GM23338 (cell line): ENCODE measurements around the gene KCNMA1. TPM values are rescaled to one million over a fixed set of nuclear protein-coding genes. Genes with fewer than 3 reads are reported as not detected.

Experiments
- ATAC-seq: fragments of 200-7000 bp; cut with Tn5 transposase; 3 replicates; pipeline ENCODE4 v1.9.1; 2020
- DNase-seq: peaks from one replicate; pipeline ENCODE4 v3.0.0-alpha.2; 2015; ENCODE audit warnings: low spot score
- H2AFZ ChIP-seq: fragments of 200-600 bp; sonication (generic); 2 replicates; pipeline ENCODE4 v1.8.0; 2016; ENCODE audit warnings: antibody characterized with exemption, mild to moderate bottlenecking, moderate library complexity
- H3F3A ChIP-seq: fragments of 200-600 bp; sonication (generic); replicated peaks from 2 replicates; pipeline ENCODE4 v1.8.0; 2017; ENCODE audit warnings: antibody characterized with exemption, mixed run types, low read depth
- H3K27ac ChIP-seq: fragments of 200-600 bp; sonication (generic); 2 replicates; pipeline ENCODE4 v1.6.1; 2016; ENCODE audit warnings: low read depth
- H3K27me3 ChIP-seq: fragments of 200-600 bp; sonication (generic); 2 replicates; pipeline ENCODE4 v1.8.0; 2016; ENCODE audit warnings: mild to moderate bottlenecking, mixed run types, moderate library complexity; ENCODE audit not compliant: insufficient read depth
- H3K36me3 ChIP-seq: fragments of 200-600 bp; sonication (generic); 2 replicates; pipeline ENCODE4 v1.8.0; 2016; ENCODE audit warnings: mild to moderate bottlenecking; ENCODE audit not compliant: insufficient read depth
- H3K4me1 ChIP-seq: fragments of 200-600 bp; sonication (generic); 2 replicates; pipeline ENCODE4 v1.8.0; 2016; ENCODE audit warnings: mild to moderate bottlenecking, moderate library complexity; ENCODE audit not compliant: insufficient read depth
- H3K4me2 ChIP-seq: fragments of 200-600 bp; sonication (generic); 2 replicates; pipeline ENCODE4 v1.7.1; 2017; ENCODE audit warnings: mixed run types
- H3K4me3 ChIP-seq: fragments of 200-600 bp; sonication (generic); 2 replicates; pipeline ENCODE4 v1.6.1; 2016; ENCODE audit warnings: mixed run types
- H3K79me2 ChIP-seq: fragments of 200-600 bp; sonication (generic); replicated peaks from 2 replicates; pipeline ENCODE4 v1.8.0; 2017; ENCODE audit warnings: mild to moderate bottlenecking; ENCODE audit not compliant: insufficient read depth
- H3K9me2 ChIP-seq: fragments of 200-600 bp; sonication (generic); 2 replicates; pipeline ENCODE4 v1.8.0; 2017; ENCODE audit not compliant: insufficient read depth
- H4K20me1 ChIP-seq: fragments of 200-600 bp; sonication (generic); replicated peaks from 2 replicates; pipeline ENCODE4 v1.8.0; 2017; ENCODE audit warnings: mild to moderate bottlenecking; ENCODE audit not compliant: insufficient read depth
- H3K27ac Mint-ChIP-seq: 2 replicates; pipeline ENCODE4 v1.8.0; 2020; ENCODE audit warnings: inconsistent platforms, mild to moderate bottlenecking, moderate library complexity, mixed read lengths
- H3K27me3 Mint-ChIP-seq: 3 replicates; pipeline ENCODE4 v1.8.0; 2022; ENCODE audit warnings: low read depth, mild to moderate bottlenecking, moderate library complexity, mixed read lengths, inconsistent platforms; ENCODE audit not compliant: insufficient read depth, poor library complexity
- H3K36me3 Mint-ChIP-seq: 3 replicates; pipeline ENCODE4 v1.8.0; 2021; ENCODE audit warnings: low read depth, mild to moderate bottlenecking, inconsistent platforms, moderate library complexity, mixed read lengths
- H3K4me1 Mint-ChIP-seq: 3 replicates; pipeline ENCODE4 v1.8.0; 2020; ENCODE audit warnings: mild to moderate bottlenecking, inconsistent platforms, mixed read lengths
- H3K4me3 Mint-ChIP-seq: 3 replicates; pipeline ENCODE4 v1.8.0; 2021; ENCODE audit warnings: moderate library complexity, mild to moderate bottlenecking, inconsistent platforms, mixed read lengths
- H3K9me3 Mint-ChIP-seq: 3 replicates; pipeline ENCODE4 v1.8.0; 2020; ENCODE audit warnings: moderate library complexity, mild to moderate bottlenecking, inconsistent platforms, mixed read lengths
- CREB1 ChIP-seq: fragments of 250-450 bp; sonication (Bioruptor Pico); IDR thresholded peaks from 2 replicates; pipeline ENCODE4 v1.5.0; 2020; ENCODE audit warnings: low read depth, mild to moderate bottlenecking, moderate library complexity
- CTCF ChIP-seq, 2 experiments: fragments of 200-600 bp in 1 of 2; sonication (generic) in 1 of 2; conservative IDR thresholded peaks; 2 replicates each; pipeline versions ENCODE4 v1.5.1 to v1.6.1; 2016 to 2017; ENCODE audit warnings: antibody characterized with exemption in 2 of 2, low read depth in 2 of 2, mild to moderate bottlenecking in 2 of 2, moderate library complexity in 1 of 2
- ETS1 ChIP-seq: IDR thresholded peaks from 2 replicates; pipeline ENCODE4 v1.6.1; 2016; ENCODE audit warnings: antibody characterized with exemption
- EZH2 ChIP-seq: fragments of 200-600 bp; sonication (generic); IDR thresholded peaks from one replicate; pipeline ENCODE4 v1.8.0; 2017; ENCODE audit warnings: antibody characterized with exemption, mild to moderate bottlenecking, low read depth; ENCODE audit not compliant: unreplicated experiment
- EZH2phosphoT487 ChIP-seq: fragments of 200-600 bp; sonication (generic); IDR thresholded peaks from one replicate; pipeline ENCODE4 v1.8.1; 2018; ENCODE audit warnings: antibody characterized with exemption; ENCODE audit not compliant: unreplicated experiment
- JUNB ChIP-seq: IDR thresholded peaks from one replicate; pipeline ENCODE4 v1.6.1; 2016; ENCODE audit warnings: antibody characterized with exemption; ENCODE audit not compliant: unreplicated experiment
- NANOG ChIP-seq: IDR thresholded peaks from 2 replicates; pipeline ENCODE4 v1.6.1; 2016; ENCODE audit warnings: antibody characterized with exemption, borderline replicate concordance
- POLR2AphosphoS5 ChIP-seq: IDR thresholded peaks from 2 replicates; pipeline ENCODE4 v1.6.1; 2016; ENCODE audit warnings: antibody characterized with exemption, low read depth
- STAT1 ChIP-seq: IDR thresholded peaks from one replicate; pipeline ENCODE4 v1.6.1; 2016; ENCODE audit warnings: antibody characterized with exemption; ENCODE audit not compliant: unreplicated experiment
- ZNF114 ChIP-seq: fragments of 250-450 bp; sonication (Bioruptor Pico); IDR thresholded peaks from 2 replicates; pipeline ENCODE4 v1.5.0; 2020; ENCODE audit warnings: mild to moderate bottlenecking, moderate library complexity
- ZNF331 ChIP-seq: fragments of 250-450 bp; sonication (Bioruptor Pico); IDR thresholded peaks from 2 replicates; pipeline ENCODE4 v1.5.0; 2020; ENCODE audit warnings: low read depth, mild to moderate bottlenecking, moderate library complexity
- ZNF462 ChIP-seq: fragments of 250-450 bp; sonication (Bioruptor Pico); IDR thresholded peaks from 2 replicates; pipeline ENCODE4 v1.5.0; 2020; ENCODE audit warnings: mild to moderate bottlenecking, moderate library complexity
- polyA plus RNA-seq: library from polyadenylated mRNA; unstranded; fragments of >200 nt; fragmentation: Nextera tagmentation; extraction: Ambion mirVana; gene quantifications from 2 replicates; pipeline ENCODE4 v1.2.1, GENCODE V29; 2016
- total RNA-seq: library from RNA; depleted of rRNA; stranded (reverse); fragments of >200 nt; shearing (Covaris generic); gene quantifications from 2 replicates; pipeline ENCODE4 v1.2.3, GENCODE V29; 2014

The KCNMA1 gene
- total and polyA plus RNA-seq, 2 experiments from 2014 or later: 8.2 to 9.0 TPM

- no peak overlapping the region for H3K4me3 Mint-ChIP-seq
- H3K4me3 ChIP-seq: no peak overlapping the region
- H3K36me3 ChIP-seq: no peaks in the 10 kb centered on the region
- H3K27me3 ChIP-seq: no peaks in the 10 kb centered on the region
- no peaks in the 10 kb centered on the region for H3F3A ChIP-seq
- DNase-seq (no peak), ATAC-seq (no peak)
- H3K9me3 Mint-ChIP-seq: no peaks in the 10 kb centered on the region
- H3K79me2 ChIP-seq: no peaks in the 10 kb centered on the region
- no peak overlapping the region for H3K4me2 ChIP-seq
- TF ChIP-seq EZH2phosphoT487: no peak
- no peak for TF ChIP-seq NANOG
- TF ChIP-seq ZNF331 (CRISPR knock-in tag): no peak
- TF ChIP-seq CREB1 (CRISPR knock-in tag): no peak
- no peak for TF ChIP-seq ZNF114 (CRISPR knock-in tag)
- no peak for TF ChIP-seq ZNF462
- TF ChIP-seq EZH2: no peak
- TF ChIP-seq CTCF (conservative IDR thresholded peaks at IDR 0.05; ENCODE audit: low read depth in 2 of 2): no peak
- TF ChIP-seq ETS1: no peak
- TF ChIP-seq STAT1: no peak
- no peak for TF ChIP-seq JUNB
- no peak for TF ChIP-seq POLR2AphosphoS5
- no peak overlapping the region for H3K27ac ChIP-seq
- H3K27me3 Mint-ChIP-seq: peaks cover 3% of the 10 kb centered on the region
- H3K9me2 ChIP-seq: no peaks in the 10 kb centered on the region
- H3K4me1 ChIP-seq: peaks cover under 1% of the 10 kb centered on the region; the same call in 1 of the 2 replicates
- H3K36me3 Mint-ChIP-seq: no peaks in the 10 kb centered on the region
- H3K4me1 Mint-ChIP-seq: peaks cover 29% of the 10 kb centered on the region
- H4K20me1 ChIP-seq: no peaks in the 10 kb centered on the region
- H3K27ac Mint-ChIP-seq: no peak overlapping the region
- H2AFZ ChIP-seq: no peak overlapping the region
Measured at GRCh38 chr10:77182803-77183202, 454.8 kb downstream of the KCNMA1 start.
